GM19324 (cell line): ENCODE measurements around the gene USP6NL.
"Not testable (repeated sequence)": the region's sequence is repeated elsewhere in the genome, so short reads cannot be mapped to it uniquely, and the experiment has no call there.

ENCODE experiments used
- ATAC-seq: cut with Tn5 transposase; IDR thresholded peaks from one replicate; pipeline ENCODE4 v1.9.1; 2021; ENCODE audit warnings: mild to moderate bottlenecking, moderate library complexity; ENCODE audit not compliant: unreplicated experiment, low FRiP score

Gene USP6NL

DNA sequence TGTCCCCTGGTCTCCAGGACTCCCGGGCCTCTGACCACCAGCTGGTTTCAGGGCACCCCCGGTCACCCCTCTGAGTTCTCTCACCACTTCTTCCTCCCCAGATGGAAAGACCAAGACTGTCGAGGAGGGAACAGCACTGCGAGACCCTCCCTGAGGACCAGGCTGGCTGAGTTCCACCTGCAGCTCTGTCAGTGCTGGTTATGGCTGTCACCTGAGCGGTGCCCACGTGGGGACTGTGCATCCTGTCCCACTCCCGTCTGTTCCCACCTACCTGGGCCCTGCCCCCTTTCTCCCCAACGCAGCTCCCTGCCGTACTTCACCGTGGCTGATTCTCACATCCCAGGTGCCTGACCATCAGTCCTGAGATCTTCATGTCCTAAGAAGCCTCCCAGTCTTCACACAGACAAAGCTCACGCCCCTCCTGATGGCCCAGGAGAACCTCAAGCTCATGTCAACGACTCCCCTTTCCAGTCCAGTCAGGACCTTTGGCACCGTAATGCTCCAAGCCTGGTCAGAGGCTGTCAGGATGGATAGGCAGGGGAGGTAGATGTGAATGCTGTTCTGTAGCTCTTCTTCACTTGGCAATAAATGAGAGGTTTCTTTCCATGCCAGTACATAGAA is 159.7 kb downstream of the USP6NL start:
- ATAC-seq, result no peak

DNA sequence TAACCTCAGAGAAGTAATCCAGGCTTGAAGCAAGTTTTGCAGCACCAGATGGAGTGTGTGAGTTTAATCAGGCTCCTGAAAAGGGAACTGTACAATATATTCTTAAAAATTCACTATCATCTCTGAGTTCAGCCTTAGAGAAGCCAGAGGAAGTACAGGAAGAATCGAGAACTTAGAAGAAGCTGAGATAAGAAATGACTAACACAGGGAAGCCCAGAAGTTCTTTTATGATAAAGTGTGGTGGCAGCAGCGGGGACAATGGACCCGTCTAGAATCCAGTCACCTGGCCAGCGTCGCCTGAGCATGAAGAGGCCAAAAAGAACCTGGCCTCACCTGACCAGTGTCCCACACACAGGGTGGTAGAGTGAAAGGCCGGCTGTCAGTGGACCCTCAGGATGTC is 161.0 kb downstream of the USP6NL start:
- ATAC-seq, result no peak

DNA sequence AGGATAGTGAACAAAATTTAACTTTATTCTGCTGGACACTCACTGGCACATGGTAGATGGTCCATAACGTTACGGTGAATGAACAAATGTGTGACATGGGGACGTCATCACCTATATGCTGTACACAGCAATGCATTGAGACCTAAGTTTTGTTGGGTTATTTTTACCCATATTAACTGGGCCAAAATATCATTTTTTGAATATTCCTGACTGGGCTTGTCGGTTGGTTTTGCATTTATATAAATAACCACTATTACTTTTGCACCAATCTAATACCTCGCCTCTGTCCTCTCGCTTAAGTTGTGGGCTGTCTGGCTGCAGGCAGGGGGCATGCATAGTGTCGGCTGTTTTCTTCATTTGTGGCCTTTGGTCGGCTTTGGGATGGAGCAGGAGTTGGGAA is 161.7 kb downstream of the USP6NL start:
- ATAC-seq, result no peak

DNA sequence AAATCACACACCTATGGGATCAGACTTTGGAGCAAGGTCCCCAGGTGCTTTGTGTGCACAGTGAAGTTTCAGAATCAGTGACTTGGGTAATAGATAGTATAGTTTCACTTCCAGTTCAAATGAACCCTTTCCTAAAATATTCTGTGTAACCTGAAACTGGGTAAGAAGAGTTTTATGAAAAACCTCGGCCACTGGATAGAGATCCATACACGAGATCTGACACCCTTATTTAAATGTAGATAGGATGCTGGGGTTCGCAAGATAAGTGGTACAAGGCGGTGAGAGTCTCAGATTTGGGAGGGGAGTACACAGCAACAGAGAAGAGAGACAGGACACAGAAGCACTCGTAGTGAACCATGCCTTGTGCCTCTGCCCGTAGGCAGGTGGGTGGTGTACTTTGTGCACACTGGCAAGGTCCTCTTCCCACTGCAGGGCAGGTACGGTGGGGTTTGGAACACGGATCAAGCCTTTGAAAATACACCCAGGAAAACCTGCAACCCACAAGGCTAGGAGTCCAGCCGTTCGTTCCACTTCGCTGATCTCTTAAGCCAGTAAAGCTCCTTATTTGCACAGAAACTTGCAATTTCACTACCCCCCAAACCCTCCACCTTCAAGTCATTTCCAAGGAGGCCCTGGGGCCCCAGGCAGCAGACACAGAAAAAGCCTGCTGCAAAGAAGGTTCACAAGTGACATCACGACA is 162.8 kb downstream of the USP6NL start:
- peak; percentile 88 for ATAC-seq

DNA sequence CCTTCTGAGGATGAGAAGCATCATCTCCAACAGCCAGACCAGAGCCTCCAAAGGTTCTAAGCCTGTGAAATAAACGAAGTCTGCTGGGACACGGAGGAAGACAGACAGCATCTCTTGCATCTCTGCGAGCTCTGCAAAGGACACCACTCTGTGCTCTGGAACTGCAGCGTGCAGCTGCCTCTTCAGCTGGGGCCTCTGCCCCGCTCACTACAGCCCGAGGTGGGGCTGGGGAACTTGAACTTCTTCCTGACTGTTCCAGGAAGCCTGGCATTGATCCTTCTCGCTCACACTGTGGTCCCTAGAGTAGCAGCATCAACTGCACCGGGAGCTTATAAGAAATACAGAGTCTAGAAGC is 163.3 kb downstream of the USP6NL start:
- ATAC-seq, result peak; percentile 68

DNA sequence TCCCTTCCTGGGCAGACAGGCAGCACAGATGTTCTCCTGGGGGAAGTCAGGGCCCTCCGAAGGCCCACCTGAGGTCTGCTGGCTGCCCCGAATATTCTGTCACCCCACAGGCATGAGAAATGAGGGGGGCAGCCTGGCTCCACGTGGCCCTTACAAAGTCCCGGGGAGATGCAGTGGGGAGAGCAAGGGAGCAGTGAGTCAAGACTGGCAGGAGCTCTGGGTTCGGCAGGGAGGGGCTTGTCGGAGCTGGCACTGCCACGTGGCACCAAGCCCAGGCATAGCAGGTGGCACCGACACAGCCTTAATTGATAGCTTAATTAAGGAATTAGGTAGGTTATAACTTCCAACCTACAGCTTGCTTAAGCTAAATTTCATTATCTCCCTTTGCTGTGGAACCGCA is 163.9 kb downstream of the USP6NL start:
- ATAC-seq, result no peak

DNA sequence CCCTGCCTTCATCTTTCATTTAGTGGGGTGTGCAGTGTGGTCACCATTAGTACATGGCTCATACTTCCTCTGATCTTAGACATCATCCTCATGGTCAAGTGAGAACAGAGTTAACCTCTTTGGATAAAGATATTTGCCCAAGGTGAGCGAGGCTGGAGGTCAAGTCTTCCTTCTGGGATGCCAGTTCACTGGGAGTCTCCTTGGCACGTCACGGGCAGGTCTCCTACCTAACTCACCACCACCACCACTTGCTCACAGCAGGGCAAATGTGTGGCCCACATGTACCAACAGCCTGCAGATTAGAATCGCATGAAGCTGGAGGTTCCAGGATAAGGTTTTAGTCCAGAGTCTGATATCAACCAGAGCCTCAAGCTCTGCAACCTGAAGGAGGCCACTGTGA is 164.6 kb downstream of the USP6NL start:
- ATAC-seq, result no peak

DNA sequence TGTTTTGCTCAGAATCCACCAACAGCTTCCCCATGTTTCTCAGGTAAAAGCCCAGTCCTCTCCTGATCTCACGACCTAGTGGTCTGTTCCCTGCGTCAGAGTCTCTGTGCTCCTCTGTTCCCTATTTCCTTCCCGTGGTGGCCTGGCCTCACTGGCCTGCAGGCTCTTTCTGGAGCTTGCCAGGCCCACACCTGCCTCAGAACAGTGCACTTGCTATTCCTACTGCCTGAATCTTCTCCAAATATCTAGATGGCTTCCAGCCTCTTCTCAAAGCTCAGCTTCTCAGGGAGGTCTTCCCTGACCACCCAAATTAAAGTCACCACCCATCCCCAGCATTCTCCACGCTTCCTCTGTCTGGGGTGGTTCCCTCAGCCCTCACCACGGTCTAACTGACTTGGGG is 165.3 kb downstream of the USP6NL start:
- ATAC-seq, result no peak

DNA sequence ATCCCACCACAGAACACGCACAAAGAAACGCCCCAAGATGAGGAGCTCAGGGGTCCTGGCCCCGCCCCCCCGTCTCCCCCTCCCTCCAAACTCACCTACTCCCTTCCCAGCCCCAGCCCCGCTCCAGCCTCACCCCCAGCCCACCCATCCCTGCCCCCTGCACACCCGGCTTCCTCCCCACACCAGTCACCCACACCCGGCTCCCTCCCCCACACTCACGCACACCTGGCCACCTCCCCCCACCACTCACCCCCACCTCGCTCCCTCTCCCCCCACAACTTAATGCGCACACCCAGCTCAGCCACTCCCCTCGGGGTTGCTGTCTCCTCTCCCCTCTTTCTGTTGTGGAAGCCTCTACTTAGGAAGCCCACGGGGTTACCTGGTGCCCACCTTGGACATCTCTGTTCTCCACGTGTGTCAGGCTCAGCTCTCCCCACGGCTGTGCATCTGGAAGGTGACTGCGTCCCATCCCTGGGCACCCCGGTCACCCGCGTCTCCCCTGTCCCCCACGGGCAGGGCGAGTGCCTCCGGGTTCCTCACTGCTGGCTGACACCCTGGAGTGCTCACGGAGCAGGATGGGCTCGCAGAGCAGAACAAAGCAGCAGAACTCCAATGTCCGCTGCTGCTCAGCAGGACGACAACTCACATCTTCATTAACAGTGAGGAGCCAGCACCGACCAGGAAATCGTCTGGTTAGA is 166.8 kb downstream of the USP6NL start:
- ATAC-seq, result no peak

DNA sequence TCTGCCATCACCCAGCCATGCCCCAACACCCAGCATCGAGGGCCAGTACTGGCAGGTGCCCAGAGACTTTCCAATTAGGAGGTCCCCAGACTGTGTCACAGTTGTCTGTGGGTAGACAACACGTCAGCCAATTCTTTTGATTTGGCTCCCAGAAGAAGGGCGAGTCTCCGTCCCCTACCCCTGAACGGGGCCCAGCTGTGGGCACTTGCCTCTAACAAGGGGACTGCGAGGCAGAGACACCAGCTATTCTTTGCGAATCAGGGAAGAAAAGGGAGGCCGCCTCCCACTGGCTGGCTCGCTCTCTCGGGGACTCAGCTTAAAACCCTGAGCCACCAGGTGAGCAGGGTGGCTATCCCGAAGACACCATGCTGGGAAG is 167.3 kb downstream of the USP6NL start:
- ATAC-seq, result no peak

DNA sequence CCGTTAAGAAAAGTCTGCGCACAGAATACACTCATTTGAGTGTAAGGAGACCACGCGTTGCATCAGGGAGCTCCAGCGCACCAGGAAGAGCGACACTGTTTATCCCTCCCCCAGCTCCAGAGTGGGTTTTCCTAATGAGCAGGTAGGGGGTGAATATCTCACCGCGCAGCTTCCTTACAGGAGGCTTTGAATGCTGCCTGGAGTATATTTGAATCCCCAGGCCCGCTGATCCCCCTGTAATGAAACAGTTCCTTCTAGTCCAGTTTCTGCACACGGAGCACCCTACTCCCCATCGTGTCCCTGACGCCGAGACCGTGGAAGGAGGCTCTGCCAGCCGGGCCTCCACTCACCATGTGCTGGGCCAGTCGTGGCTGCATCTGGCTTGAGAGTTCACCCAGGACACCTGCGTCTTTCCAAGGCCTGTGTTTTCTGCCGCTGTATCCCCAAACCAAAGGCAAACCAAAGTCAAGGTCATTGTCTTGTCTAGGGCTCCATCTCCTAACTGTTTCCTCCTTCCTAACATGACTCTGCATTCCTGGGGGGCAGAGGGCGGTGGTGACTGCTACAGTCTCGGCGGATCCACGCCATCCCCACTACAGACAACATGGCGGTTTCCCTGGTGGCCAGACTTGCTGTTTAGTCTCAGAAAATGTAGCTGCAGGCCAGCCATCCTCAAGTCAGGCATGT is 167.8 kb downstream of the USP6NL start:
- ATAC-seq, result no peak

DNA sequence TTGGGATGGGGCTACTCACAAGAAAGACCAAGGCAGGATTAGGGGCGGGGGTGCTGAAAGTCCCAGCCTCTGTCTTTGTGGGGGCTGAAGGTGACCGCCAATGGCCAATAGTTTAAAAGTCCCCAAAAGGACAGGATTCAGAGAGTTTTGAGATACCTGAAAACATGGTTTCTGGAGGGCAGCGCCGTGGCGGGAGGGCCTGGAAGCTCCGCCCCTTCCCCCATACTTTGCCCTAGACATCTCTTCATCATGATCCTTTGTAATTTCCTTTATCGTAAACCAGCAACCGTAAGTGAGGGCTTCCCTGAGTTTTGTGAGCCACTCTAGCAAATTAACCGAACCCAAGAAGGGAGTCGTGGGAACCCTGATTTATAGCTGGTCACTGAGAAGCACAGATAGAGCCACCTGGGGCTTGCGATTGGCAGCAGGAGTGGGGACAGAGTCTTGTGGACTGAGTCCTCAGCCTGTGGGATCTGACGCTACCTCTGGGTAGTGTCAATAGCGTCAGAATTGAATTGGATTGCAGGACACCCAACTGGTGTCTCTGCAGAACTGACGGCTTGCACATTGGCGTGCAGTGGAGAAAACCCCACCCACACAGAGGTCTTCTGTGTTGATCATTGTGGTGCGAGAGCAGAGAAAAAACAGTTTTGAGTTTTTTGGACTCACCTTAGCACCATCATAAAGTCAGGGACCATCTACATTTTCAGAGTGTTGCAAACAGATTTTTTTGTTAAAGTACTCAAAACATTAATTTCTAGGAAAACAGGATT is 169.3 kb downstream of the USP6NL start:
- ATAC-seq, result no peak

DNA sequence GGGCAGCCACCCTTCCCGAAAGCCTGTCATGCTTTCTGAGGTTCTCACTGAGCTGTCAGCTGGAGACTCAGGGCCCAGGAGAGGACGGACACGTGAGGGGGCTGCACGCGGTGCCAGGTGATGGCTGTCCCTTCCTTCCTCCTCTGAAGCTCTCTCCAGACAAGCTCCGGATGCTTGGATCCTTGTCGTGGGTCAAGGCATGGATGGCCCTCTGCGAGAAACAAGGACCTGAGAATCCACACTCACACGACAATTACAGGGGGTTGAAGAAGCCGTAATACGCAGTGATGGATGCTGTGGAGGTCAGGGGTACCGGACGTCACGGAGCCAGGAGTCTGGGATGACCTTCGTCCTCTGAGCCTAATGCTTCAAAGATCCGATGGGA is 170.3 kb downstream of the USP6NL start:
- no peak for ATAC-seq

DNA sequence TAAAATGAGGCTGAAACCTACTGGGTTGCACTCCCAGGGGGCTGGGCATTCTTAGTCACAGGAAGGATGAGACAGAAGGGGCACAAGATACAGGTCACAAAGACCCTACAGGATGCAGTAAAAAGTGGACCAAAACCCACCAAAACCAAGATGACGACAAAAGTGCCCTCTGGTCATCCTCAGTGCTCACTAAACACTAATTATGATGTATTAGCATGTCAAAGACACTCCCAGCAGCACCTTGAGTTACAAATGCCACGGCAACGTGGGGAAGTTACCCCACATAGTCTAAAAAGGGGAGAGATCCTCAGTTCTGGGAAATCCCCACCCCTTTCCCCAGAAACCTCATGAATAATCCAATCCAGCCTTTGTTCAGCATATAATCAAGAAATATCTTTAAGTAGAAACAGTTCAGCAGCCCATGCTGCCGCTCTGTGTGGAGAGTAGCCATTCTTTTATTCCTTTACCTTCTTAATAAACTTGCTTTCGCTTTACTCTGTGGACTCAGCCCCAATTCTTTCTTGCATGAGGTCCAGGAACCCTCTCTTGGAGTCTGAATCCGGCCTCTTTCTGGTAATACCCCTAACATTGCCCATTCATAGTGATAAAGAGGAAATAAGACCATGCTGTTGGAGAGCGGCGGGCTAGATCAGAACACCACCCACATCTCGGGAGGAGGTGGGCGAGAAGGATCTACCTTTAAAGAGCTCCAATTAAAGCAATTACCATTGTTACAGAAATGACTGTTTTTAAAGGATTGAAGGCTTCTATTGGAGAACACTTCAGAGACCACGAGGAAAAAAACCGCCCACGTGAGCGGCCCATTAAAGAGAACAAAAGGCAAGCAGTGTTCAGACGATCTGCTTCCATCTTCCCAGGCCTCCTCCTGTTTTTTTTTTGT is 170.9 kb downstream of the USP6NL start:
- no peak for ATAC-seq

DNA sequence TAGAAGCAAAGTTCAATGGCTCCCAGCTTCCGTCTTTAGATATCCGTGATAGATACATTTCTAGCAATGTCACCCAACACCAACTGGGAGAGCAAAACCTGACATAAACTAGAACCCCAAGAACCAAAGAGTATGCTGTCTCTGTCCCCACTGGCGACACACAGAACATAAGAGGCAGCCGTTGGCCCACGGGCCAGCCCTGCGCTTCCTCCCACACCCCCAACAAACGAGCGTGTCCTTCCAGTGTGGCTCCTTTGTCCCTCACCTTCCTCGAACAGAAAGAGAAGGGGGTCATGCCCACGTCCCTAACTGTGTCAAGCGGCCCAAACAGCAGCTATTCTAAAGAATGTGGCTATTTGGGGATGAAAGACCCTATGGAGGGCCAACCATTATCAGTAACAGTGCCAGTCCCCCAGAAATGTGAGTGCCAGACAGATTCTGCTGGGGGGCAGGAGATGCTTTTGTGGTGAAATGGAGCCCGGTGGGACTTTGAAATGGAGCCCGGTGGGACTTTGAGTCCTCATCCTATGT is 171.9 kb downstream of the USP6NL start:
- no peak for ATAC-seq

DNA sequence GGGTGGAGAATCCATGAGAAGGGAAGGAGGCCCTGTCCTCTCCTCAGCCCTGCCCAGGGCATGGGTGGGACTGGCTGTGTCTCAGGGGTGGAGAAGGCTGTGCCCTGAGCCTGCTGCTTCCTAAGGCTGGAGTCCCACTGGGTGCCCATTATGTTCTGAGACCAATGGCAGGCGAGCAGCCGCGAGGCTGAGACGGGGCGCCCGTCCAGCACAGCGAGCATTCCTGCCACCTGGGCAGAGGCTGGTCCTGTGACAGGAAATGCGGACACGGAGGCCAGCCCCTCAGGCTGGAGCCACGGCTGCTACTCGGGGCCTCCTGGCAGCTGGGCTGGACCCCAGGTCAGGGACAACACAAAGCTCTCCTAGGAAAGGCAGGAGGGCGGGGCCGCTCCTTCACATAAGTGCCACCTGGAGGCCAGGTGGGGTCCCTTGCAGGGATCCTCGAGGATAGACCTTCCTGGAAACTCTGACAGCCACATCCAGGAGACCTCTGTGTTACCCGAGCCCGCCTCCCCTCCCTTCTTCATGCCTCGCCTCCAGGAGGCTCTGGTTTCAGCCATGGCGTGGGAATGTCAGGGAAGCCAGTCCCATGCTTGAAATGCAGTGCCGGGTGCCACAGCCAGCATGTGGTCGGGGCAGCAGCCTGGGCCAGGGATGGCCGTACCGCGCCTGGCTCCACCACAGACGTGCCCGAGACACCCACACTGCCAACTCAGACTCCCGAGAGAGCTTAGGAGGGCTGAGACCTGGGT is 173.9 kb downstream of the USP6NL start:
- no peak for ATAC-seq

DNA sequence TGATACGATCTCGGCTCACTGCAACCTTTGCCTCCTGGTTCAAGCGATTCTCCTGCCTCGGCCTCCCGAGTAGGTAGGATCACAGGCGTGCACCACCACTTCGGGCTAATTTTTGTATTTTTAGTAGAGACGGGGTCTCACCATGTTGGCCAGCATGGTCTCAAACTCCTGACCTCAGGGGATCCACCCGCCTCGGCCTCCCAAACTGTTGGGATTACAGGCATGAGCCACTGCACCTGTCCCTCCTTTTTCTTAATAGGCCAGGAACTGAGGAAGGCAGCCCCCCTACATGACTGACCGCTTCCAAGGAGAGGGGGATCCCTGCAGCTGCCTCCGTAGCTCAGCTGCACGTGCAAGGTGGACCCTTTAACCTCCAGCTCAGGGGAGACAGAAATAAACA is 175.0 kb downstream of the USP6NL start:
- not testable (repeated sequence) for ATAC-seq

DNA sequence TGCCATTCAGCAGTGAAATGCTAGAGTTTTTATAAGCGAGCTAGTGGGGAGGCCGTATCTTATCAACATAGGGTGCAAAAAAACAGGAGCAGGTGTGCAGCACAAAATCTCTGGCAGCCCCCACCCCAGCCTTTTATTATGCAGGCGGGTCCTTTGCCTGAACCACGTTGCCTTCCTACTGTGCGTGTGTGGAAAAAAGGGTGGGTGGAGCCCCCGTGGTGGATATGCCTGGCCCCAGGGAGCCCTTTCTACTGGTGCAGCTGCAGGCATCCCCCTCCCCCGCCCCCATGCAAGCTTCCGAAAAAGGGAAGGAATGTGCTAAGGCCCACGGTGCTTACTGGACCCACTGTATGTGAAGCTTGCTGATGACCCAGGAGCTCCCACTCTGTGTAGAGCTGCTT is 175.9 kb downstream of the USP6NL start:
- ATAC-seq, result no peak

DNA sequence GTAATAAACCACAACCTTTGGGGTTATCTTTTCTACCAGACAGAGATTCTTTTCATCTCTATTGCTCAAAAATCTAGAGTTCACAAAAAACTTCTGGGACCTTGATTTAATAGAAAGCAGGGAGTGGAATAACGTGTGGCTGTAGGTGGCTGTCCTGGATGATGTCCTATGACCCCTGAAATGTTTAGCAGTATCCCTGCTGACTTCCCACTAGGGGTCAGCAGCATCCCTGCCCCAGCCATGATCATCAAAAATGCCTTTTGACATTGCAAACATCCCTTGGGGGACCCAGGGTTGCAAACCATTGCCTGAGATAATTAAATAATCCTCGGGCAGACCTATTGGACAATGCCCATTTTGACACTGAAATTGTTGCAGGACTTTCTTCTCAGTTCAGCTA is 177.1 kb downstream of the USP6NL start:
- no peak for ATAC-seq
